GM12878 (cell line): ENCODE data around the gene LENEP. TPM values are rescaled to one million over a fixed set of nuclear protein-coding genes. Genes with fewer than 3 reads are reported as not detected.
A peak's percentile ranks its signal among the peaks of the same experiment; 100 is the strongest.

Experiments used
- BCL3 ChIP-seq: IDR thresholded peaks from 2 replicates; pipeline ENCODE4 v1.6.1; 2011; ENCODE audit warnings: borderline replicate concordance, low read depth, mild to moderate bottlenecking, moderate library complexity, low read length; ENCODE audit not compliant: insufficient read depth, poor library complexity, severe bottlenecking
- BHLHE40 ChIP-seq, 2 experiments: fragments of 450-650 bp in 1 of 2; IDR thresholded peaks; 2 replicates each; pipeline ENCODE4 v1.6.1; 2011 to 2017; ENCODE audit warnings: low read depth in 2 of 2, borderline replicate concordance in 1 of 2, improper control_type of control experiment in 1 of 2, low read length in 1 of 2, mild to moderate bottlenecking in 1 of 2
- CHD2 ChIP-seq: IDR thresholded peaks from 2 replicates; pipeline ENCODE4 v1.6.1; 2011; ENCODE audit warnings: low read depth, low read length, improper control_type of control experiment, borderline replicate concordance
- CHD4 ChIP-seq: fragments of 200-600 bp; sonication (generic); IDR thresholded peaks from 2 replicates; pipeline ENCODE4 v1.6.1; 2016; ENCODE audit warnings: mild to moderate bottlenecking
- EGR1 ChIP-seq, 2 experiments: IDR thresholded peaks; 1 replicate in 1 of 2; 2 replicates in 1 of 2; pipeline ENCODE4 v1.6.1; 2011 to 2012; ENCODE audit warnings: low read depth in 2 of 2, low read length in 2 of 2, borderline replicate concordance in 1 of 2, mild to moderate bottlenecking in 1 of 2, moderate library complexity in 1 of 2
- EP300 ChIP-seq, 2 experiments: fragments of 150-350 bp in 1 of 2; IDR thresholded peaks; 2 replicates each; pipeline ENCODE4 v1.6.1; 2011 to 2012; ENCODE audit warnings: low read depth in 2 of 2, low read length in 2 of 2, borderline replicate concordance in 1 of 2, improper control_type of control experiment in 1 of 2, inconsistent platforms in 1 of 2; ENCODE audit not compliant: control insufficient read depth in 1 of 2
- GABPA ChIP-seq: IDR thresholded peaks from 2 replicates; pipeline ENCODE4 v1.6.1; 2014; ENCODE audit warnings: antibody characterized with exemption, low read depth, mild to moderate bottlenecking, inconsistent platforms
- HDAC2 ChIP-seq: fragments of 200-600 bp; sonication (generic); IDR thresholded peaks from 2 replicates; pipeline ENCODE4 v1.6.1; 2017
- IRF5 ChIP-seq: fragments of 450-650 bp; IDR thresholded peaks from 2 replicates; pipeline ENCODE4 v1.6.1; 2017; ENCODE audit warnings: borderline replicate concordance
- KDM1A ChIP-seq: fragments of 200-600 bp; sonication (generic); IDR thresholded peaks from 2 replicates; pipeline ENCODE4 v1.6.1; 2016; ENCODE audit warnings: borderline replicate concordance
- NFIC ChIP-seq: IDR thresholded peaks from 2 replicates; pipeline ENCODE4 v1.6.1; 2012; ENCODE audit warnings: low read depth, mild to moderate bottlenecking, inconsistent platforms, low read length, moderate library complexity
- NR2C2 ChIP-seq: IDR thresholded peaks from 2 replicates; pipeline ENCODE4 v1.6.1; 2011; ENCODE audit warnings: borderline replicate concordance, low read depth; ENCODE audit not compliant: control insufficient read depth, insufficient read length
- POLR2A ChIP-seq: IDR thresholded peaks from 2 replicates; pipeline ENCODE4 v1.6.1; 2011; ENCODE audit warnings: low read depth, mild to moderate bottlenecking, low read length
- POLR2AphosphoS5 ChIP-seq: IDR thresholded peaks from 2 replicates; pipeline ENCODE4 v1.6.1; 2011; ENCODE audit warnings: mild to moderate bottlenecking, low read length, inconsistent platforms
- RAD21 ChIP-seq: IDR thresholded peaks from 2 replicates; pipeline ENCODE4 v1.6.1; 2011; ENCODE audit warnings: mild to moderate bottlenecking, low read depth, low read length, moderate library complexity; ENCODE audit not compliant: insufficient read depth
- SMAD1 ChIP-seq: fragments of 450-650 bp; IDR thresholded peaks from 2 replicates; pipeline ENCODE4 v1.6.1; 2018; ENCODE audit warnings: mild to moderate bottlenecking, low read depth; ENCODE audit not compliant: partially characterized antibody
- SPI1 ChIP-seq: IDR thresholded peaks from 2 replicates; pipeline ENCODE4 v1.6.1; 2011; ENCODE audit warnings: low read depth, mild to moderate bottlenecking, low read length, moderate library complexity, borderline replicate concordance; ENCODE audit not compliant: insufficient read depth
- SRF ChIP-seq, 2 experiments: IDR thresholded peaks; 2 replicates each; pipeline ENCODE4 v1.6.1; 2011; ENCODE audit warnings: low read depth in 2 of 2, low read length in 2 of 2, mild to moderate bottlenecking in 1 of 2, moderate library complexity in 1 of 2
- TARDBP ChIP-seq: IDR thresholded peaks from 2 replicates; pipeline ENCODE4 v1.6.1; 2016; ENCODE audit warnings: borderline replicate concordance
- YBX1 ChIP-seq: fragments of 450-650 bp; IDR thresholded peaks from 2 replicates; pipeline ENCODE4 v1.6.1; 2016; ENCODE audit warnings: antibody characterized with exemption
- YY1 ChIP-seq: IDR thresholded peaks from 2 replicates; pipeline ENCODE4 v1.6.1; 2011; ENCODE audit warnings: low read depth, mild to moderate bottlenecking, low read length
- ZNF24 ChIP-seq: fragments of 450-650 bp; IDR thresholded peaks from 2 replicates; pipeline ENCODE4 v1.6.1; 2017; ENCODE audit warnings: antibody characterized with exemption, mild to moderate bottlenecking
- ZNF622 ChIP-seq: fragments of 450-650 bp; IDR thresholded peaks from 2 replicates; pipeline ENCODE4 v1.6.1; 2017; ENCODE audit warnings: mild to moderate bottlenecking, inconsistent platforms
- polyA plus RNA-seq, 11 experiments: library from polyadenylated mRNA; depleted of rRNA in 4 of 11; unstranded in 6 of 11; stranded (reverse) in 5 of 11; fragments of >200 nt; fragmentation: Nextera tagmentation in 4 of 11; fragmentation: Illumina TruSeq in 1 of 11; extraction: Ambion mirVana in 4 of 11; extraction: Trizol in 1 of 11; gene quantifications; 1 replicate in 1 of 11; 2 replicates in 10 of 11; pipeline versions ENCODE4 v1.2.1 to v1.2.3, GENCODE V29; 2011 to 2016; ENCODE audit warnings: inconsistent platforms in 2 of 11, missing spikeins in 2 of 11, low read depth in 1 of 11
- total RNA-seq, 4 experiments: library from RNA; depleted of rRNA in 3 of 4; stranded (reverse); fragments of >200 nt in 3 of 4; fragmentation: Illumina TruSeq in 1 of 4; extraction: Trizol in 1 of 4; gene quantifications; 2 replicates each; pipeline versions ENCODE4 v1.2.1 to v1.2.3, GENCODE V29; 2013 to 2021
- TF ChIP-seq, protein P1 (sequence below): fragments of 450-650 bp; IDR thresholded peaks from 2 replicates; pipeline ENCODE4 v1.6.1; 2018; ENCODE audit warnings: borderline replicate concordance, mild to moderate bottlenecking; ENCODE audit not compliant: partially characterized antibody

Gene LENEP
- total and polyA plus RNA-seq, 10 of the 15 experiments (the other 5 are each of a cell fraction or from before 2014, with no cell fraction given): 0.27 to 1.1 (median 0.64) TPM; not detected in 7

DNA sequence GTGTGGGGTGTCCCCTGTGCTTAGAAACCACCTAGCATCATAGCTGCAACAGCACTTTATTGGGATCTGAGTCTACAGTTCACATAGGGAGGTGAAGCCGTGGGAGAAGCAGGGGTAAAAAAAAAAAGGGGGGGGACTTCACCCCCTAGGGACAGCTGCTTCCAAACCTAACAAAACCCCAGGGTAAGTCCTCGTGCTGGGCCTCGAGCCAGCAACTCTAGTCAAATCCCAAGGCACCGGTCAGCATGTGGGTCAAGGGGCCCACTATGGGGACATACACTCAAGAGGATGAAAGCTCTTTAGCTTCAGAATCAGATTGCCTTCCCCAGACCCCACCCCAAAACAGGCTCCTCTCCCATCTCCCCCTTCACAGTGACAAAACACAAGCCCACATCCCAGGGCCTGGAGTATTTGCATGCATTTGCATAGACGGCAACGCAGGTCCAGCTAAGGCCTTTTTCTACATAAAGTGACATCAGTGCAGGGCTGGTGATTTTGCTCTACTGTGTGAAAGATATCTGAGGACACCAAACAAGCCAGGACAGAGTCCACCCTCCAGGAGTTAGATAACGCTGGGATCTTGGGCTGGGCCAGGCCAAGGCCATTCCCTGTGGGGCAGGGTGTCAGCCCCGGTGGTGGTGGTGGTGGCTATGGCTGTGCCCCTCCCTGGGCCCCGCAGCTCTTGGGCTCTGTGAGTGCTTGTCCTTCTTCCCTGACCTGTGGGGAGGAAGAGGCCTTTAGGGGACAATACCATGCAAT lies 48.8 kb upstream of the LENEP start (continued):
- TF ChIP-seq, protein P1, sequence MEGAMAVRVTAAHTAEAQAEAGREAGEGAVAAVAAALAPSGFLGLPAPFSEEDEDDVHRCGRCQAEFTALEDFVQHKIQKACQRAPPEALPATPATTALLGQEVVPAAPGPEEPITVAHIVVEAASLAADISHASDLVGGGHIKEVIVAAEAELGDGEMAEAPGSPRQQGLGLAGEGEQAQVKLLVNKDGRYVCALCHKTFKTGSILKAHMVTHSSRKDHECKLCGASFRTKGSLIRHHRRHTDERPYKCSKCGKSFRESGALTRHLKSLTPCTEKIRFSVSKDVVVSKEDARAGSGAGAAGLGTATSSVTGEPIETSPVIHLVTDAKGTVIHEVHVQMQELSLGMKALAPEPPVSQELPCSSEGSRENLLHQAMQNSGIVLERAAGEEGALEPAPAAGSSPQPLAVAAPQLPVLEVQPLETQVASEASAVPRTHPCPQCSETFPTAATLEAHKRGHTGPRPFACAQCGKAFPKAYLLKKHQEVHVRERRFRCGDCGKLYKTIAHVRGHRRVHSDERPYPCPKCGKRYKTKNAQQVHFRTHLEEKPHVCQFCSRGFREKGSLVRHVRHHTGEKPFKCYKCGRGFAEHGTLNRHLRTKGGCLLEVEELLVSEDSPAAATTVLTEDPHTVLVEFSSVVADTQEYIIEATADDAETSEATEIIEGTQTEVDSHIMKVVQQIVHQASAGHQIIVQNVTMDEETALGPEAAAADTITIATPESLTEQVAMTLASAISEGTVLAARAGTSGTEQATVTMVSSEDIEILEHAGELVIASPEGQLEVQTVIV: no peak
- TF ChIP-seq EP300 (IDR thresholded peaks at IDR 0.05; ENCODE audit: borderline replicate concordance in 1 of 2, control insufficient read depth in 1 of 2, low read depth in 2 of 2, low read length in 2 of 2): no peak
- TF ChIP-seq ZNF24: no peak
- no peak for TF ChIP-seq SRF (IDR thresholded peaks at IDR 0.05; ENCODE audit: low read depth in 2 of 2, low read length in 2 of 2)
- peak; percentile 71 for TF ChIP-seq BCL3
- no peak for TF ChIP-seq IRF5
- no peak for TF ChIP-seq CHD2
- TF ChIP-seq POLR2AphosphoS5: 0 out of 2 replicates have a peak, but pooled peaks have one; percentile 24
- TF ChIP-seq YBX1: no peak
- TF ChIP-seq EGR1 (IDR thresholded peaks at IDR 0.05; ENCODE audit: borderline replicate concordance in 1 of 2, low read depth in 2 of 2, low read length in 2 of 2): no peak
- no peak for TF ChIP-seq TARDBP
- TF ChIP-seq KDM1A: no peak
- no peak for TF ChIP-seq RAD21
- no peak for TF ChIP-seq NR2C2
- TF ChIP-seq POLR2A: no peak; the same call in 1 of the 2 replicates
- no peak for TF ChIP-seq GABPA
- peak; percentile 24 for TF ChIP-seq SMAD1
- no peak for TF ChIP-seq SPI1
- no peak for TF ChIP-seq NFIC
- TF ChIP-seq YY1: no peak
- TF ChIP-seq CHD4: no peak
- TF ChIP-seq BHLHE40 (IDR thresholded peaks at IDR 0.05; ENCODE audit: borderline replicate concordance in 1 of 2, low read depth in 2 of 2, low read length in 1 of 2): peak; percentile 35 to 39; a peak in 3 of 4 replicates
- TF ChIP-seq HDAC2: no peak
- no peak for TF ChIP-seq ZNF622
